Activated CD4-positive, alpha-beta T cell treated with anti-CD3 and anti-CD28 coated beads, Interleukin-2, amount 50 U/mL, for 1 hour (primary cell): ENCODE data around the gene CCL24.
"Not testable (repeated sequence)": the region's sequence is repeated elsewhere in the genome, so short reads cannot be mapped to it uniquely, and the experiment has no call there.

Experiments
- DNase-seq: peaks from one replicate; pipeline ENCODE4 v3.0.0-alpha.2; 2020

The CCL24 gene

DNA sequence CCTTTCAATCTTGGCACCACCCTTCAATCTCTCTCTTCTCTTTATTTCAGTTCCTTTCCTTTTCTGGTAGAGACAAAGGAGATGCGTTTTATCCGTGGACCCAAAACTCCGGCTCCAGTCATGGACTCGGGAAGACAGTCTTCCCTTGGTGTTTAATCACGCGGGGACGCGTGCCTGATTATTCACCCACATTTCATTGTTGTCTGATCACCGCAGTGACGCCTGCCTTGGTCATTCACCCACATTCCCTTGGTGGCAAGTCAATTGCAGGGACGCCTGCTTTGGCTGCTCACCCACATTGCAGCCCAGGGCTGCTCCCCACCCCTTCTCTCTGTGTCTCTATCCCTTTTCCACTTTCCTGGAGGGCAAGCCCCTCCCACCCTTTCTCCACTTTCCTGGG is 34.1 kb downstream of the CCL24 start:
- DNase-seq, result not testable (repeated sequence)

DNA sequence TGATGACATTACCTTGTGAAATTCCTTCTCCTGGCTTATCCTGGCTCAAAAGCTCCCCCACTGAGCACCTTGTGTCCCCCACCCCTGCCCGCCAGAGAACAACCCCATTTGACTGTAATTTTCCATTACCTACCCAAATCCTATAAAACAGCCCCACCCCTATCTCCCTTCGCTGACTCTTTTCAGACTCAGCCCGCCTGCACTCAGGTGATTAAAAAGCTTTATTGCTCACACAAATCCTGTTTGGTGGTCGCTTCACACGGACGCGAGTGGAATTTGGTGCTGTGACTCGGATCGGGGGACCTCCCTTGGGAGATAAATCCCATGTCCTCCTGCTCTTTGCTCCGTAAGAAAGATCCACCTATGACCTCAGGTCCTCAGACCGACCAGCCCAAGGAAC is 34.6 kb downstream of the CCL24 start:
- not testable (repeated sequence) for DNase-seq

DNA sequence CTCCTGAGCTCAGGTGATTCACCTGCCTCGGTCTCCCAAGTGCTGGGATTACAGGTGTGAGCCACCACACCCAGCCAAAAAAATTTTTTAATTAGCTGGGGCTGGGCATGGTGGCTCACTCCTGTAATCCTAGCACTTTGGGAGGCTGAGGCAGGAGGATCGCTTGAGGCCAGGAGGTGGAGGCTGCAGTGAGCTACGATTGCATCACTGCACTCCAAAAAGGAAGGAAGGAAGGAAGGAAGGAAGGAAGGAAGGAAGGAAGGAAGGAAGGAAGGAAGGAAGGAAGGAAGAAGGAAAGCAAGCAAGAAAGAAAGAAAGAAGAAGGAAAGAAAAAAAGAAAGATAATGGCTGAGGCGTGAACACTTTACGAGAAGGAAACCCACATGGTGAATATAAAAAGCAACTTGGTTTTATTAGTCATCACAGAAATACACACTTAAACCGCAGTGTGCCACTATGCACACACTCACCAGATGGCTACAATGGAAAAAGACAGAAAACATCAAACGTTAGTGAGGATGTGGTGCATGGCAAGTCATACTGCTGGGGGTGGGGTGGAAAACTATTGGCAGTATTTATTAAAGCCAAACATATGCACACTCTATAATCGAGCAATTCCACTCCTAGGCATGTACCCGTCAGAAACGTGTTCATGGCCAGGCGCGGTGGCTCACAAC is 37.2 kb downstream of the CCL24 start:
- peak; percentile 4 for DNase-seq

DNA sequence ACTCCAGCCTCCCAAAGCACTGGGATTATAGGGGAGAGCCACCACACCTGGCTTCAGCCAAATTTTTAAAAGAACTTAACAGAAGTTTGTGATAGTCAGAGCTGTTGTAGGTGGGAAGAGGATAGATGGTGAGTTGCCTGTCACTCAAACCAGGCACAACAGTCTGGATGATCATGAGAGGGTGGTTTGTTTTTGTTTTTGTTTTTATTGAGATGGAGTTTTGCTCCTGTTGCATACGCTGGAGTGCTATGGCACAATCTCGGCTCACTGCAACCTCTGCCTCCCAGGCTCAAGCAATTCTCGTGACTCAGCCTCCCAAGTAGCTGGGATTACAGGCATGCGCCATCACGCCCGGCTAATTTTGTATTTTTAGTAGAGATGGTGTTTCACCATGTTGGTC is 39.6 kb downstream of the CCL24 start:
- not testable (repeated sequence) for DNase-seq

DNA sequence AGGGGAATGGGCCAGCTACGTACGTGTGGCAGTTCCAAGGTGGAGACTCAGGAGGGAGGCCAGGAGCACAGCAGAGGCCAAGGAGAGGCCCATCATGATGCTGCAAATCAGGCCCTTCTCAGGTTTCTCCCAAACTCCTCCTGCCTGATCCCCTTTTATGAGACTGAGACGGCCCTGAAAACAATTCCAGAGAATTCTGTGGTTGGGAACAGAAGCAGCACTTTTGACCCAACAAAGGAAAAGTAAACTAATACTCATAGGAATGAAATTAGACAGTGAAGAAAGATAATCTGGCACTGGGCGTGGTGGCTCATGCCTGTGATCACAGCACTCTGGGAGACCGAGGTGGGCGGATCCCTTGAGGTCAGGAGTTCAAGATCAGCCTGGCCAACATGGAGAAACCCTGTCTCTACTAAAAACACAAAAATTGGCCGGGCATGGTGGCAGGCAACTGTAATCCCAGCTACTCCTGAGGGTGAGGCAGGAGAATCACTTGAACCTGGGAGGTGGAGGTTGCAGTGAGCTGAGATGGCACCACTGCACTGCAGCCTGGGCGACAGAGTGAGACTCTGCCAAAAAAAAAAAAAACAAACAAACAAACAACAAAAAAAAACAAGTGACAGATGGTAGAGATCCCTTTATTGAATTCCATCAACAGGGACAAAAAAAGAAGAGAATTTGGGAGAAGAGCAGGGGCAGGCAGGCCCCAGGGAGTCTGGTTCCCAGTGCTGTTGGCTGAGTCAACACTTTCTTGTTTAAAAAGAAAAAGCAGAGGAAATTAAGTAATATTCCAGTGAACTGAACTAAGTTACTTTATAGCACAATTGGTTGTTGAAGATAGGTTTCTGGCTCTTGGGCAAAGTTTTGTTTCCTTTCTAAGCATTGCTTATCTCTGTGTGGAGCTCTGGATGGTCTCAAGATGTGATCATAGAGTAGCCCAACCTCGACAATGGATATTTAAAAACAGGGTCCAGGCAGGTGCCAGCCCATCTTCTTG is 41.2 kb downstream of the CCL24 start, which contains the start of gene CCL26:
TSS of gene CCL26 (minus strand) at position 131 of the 997 bp plus-strand sequence. CDS start at position 96, 35 bp downstream.
- DNase-seq, result no peak

DNA sequence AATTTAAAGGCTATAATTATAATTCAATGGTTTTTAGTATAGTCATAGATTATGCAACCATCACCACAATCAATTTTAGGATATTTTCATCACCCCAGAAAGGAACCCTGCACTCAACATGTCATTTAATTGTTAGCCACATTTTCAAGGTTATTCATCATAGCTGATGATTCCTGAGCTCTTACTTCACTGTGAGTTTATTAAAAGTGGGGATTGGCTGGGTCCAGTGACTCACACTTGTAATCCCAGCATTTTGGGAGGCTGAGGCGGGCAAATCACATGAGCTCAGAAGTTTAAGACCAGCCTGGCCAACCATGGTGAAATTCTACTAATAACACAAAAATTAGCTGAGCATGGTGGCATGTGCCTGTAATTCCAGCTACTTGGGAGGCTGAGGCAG is 42.4 kb downstream of the CCL24 start:
- no peak for DNase-seq

DNA sequence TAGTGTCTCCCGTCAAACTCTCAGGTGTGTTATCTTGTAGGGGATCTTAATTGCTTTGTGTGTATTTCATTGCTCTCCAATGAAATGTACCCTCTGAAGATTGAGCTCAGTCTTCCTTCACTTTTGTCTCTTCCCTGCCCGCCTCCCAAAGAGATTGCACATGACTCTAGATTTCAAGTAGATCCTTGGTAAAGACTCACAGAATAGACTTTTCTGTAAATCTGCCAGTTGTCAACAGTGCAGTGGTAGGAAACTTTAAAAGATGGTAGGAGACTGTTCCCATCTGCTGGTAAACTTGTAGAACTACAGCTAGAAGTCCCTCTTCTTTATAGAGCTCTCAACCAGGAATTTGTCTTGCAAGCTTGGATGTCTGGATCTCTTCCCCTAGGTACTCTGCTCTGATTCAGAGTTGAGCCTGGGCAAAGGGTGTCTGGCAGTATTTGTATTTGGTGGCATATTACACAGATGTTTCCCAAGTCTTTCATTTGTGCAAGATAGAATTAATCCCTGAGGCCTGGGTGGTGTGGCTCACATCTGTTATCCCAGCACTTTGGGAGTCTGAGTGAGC is 51.2 kb downstream of the CCL24 start:
- DNase-seq, result no peak

DNA sequence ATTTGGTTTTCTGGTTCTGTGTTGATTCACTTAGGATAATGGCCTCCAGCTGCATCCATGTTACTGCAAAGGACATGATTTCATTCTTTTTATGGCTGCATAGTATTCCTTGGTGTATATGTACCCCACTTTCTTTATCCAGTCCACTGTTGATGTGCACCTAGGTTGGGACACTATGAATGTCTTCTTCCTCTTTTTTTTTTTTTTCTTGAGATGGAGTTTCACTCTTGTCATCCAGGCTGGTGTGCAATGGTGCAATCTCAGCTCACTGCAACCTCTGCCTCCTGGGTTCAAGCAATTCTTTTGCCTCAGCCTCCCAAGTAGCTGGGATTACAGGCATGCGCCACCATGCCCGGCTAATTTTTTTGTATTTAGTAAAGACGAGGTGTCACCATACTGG is 51.8 kb downstream of the CCL24 start:
- DNase-seq, result not testable (repeated sequence)
